AG10803 (cell line): ENCODE data around the gene OVAAL.

Source experiments
- DNase-seq: peaks from one replicate; pipeline ENCODE4 v3.0.0; 2010; ENCODE audit warnings: low read depth
- H3K4me3 ChIP-seq: 2 replicates; pipeline ENCODE4 v1.5.1; 2011; ENCODE audit warnings: mild to moderate bottlenecking, low read length, control low read depth
- CTCF ChIP-seq: conservative IDR thresholded peaks from 2 replicates; pipeline ENCODE4 v1.5.1; 2011; ENCODE audit warnings: mild to moderate bottlenecking, low read length, control low read depth, inconsistent platforms

Gene OVAAL

GRCh38 chr1:180522213-180522515 is 36.6 kb upstream of the OVAAL start:
- TF ChIP-seq CTCF, result no peak
- DNase-seq, result no peak
- no peak overlapping the region for H3K4me3 ChIP-seq

GRCh38 chr1:180524160-180524914 is 34.4 kb upstream of the OVAAL start:
- no peak for DNase-seq
- H3K4me3 ChIP-seq, result no peak overlapping the region
- TF ChIP-seq CTCF, result no peak

- H3K4me3 ChIP-seq, result no peak overlapping the region
- no peak for DNase-seq
- TF ChIP-seq CTCF, result no peak
These were observed 33.6 kb upstream of the OVAAL start for GRCh38 chr1:180524915-180525714.

- no peak for DNase-seq
- no peak for TF ChIP-seq CTCF
These were observed 33.1 kb upstream of the OVAAL start for GRCh38 chr1:180525715-180526039.

GRCh38 chr1:180527101-180527669 is 31.6 kb upstream of the OVAAL start:
- TF ChIP-seq CTCF, result no peak
- peak; percentile 45 for DNase-seq
- no peak overlapping the region for H3K4me3 ChIP-seq

More at GRCh38 chr1:180525715-180526039, 33.1 kb upstream of the OVAAL start:
- no peak overlapping the region for H3K4me3 ChIP-seq

GRCh38 chr1:180528868-180529470 is 29.8 kb upstream of the OVAAL start:
- TF ChIP-seq CTCF, result no peak
- H3K4me3 ChIP-seq, result no peak overlapping the region
- no peak for DNase-seq
